Measurements from ENCODE around the gene ARF1.

ARF1 gene

DNA sequence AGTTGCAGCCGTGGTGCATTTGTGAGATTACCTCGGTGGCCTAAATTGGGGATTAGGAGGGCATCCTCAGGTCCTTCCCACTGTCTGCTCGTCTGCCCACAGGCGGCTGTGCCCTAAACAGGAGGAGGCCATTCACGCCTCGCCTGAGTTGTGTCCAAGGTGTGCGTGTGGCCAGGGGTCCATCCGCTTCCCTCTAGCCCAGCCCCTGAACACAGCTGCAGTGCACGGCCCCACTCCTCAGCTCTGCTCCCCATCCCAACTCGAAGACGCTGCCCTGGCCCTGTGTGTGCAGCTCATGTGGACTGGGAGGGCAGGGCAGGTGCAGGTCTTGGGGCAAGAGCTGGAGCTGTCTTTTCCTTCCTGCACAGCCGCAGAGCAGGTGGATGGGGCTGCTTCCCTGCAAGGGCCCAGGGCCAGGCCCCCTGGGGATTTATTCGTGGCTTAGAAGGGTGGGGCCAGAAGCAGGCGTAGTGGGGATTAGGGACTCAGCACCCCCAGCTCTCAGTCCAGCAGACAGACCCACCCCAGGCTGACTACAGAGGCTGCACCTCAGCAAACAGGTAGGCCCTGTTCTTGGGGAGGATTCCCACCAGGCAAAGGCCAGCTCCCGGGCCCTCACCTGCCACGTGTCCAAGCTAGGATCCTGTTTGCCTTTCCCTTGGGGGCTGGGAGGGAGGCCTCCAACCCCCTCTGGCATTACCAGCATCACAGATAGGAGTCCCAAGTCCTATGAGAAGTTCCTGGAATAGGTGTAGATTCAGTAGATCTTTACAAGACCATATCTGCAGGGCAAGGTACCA, 61.9 kb downstream of the ARF1 start:
- Histone ChIP-seq H3K4me1 (ENCODE audit: control insufficient read depth, low read depth, low read length) (peaks cover 4% of the 10 kb centered on the region), H3K4me3 (ENCODE audit: low read length) (no peak overlapping the region), H3K9me3 (ENCODE audit: control insufficient read depth, low read depth, low read length) (no peaks in the 10 kb centered on the region), H3K27ac (ENCODE audit: low read length) (no peak overlapping the region), H3K27me3 (ENCODE audit: control insufficient read depth, insufficient read depth, low read length) (no peaks in the 10 kb centered on the region), H3K36me3 (ENCODE audit: control insufficient read depth, low read depth, low read length) (no peaks in the 10 kb centered on the region), H3K9ac (ENCODE audit: low read length) (no peak overlapping the region)

DNA sequence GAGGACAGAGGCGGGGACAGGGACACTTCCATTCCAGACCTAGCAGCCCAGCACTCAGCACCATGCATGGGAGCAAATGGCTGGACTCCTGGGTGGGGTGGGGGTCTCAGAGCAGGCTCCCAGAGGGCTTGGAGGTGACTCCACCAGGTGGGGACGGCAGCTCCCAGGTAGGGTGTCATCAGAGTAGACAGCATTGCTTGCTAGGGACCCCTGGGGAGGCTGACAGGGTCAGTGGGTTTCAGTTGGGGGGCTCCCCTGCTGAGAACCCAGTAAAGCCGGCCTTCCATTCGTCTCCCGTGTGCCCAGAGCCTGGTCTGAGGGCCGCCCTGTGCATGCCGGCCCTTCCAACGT, 62.5 kb downstream of the ARF1 start:
- no peaks in the 10 kb centered on the region for H3K27me3 ChIP-seq (ENCODE audit: control insufficient read depth, insufficient read depth, low read length)
- no peaks in the 10 kb centered on the region for H3K36me3 ChIP-seq (ENCODE audit: control insufficient read depth, low read depth, low read length)
- H3K9ac ChIP-seq (ENCODE audit: low read length): no peak overlapping the region

DNA sequence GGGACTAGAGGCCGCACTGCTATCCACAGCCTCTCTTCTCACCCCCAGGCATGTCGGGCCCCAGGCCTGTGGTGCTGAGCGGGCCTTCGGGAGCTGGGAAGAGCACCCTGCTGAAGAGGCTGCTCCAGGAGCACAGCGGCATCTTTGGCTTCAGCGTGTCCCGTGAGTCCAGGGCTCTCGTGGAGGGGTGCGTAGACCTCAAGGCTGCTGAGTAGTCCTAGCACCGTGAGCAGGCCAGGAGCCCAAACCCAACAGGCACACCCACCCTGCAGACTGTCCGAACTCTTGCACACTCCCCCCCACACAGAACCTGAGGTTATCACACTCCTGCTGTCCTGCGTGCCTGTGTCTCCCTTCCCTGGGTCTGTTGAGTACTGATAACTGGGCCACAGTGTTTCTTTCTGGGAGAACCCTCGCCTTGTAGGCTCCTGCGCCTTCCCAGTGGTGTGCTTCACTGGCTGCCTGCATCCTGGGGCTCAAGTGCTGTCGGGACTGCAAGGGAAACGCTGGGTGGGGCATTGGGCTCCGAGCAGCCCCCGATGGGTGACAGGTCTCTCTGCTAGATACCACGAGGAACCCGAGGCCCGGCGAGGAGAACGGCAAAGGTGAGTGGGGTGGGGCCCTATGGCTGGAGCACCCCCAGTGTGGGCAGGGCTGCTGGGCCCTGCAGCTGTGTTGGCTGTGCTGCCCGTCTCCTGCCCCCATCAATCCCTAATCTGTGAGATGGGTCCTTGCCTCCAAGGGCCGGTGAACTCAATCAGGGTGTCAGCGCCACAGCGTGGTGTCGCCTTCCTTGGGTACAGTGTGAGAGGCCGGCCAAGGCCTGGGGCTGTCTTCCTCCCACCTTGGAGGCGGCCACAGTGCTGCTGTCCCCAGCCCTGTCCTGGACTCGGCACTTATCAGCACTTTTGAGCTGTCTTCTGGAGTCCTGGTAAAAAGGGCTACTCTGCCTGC, 63.2 kb downstream of the ARF1 start:
- Histone ChIP-seq H3K4me3 (ENCODE audit: low read length) (no peak overlapping the region), H3K36me3 (ENCODE audit: control insufficient read depth, low read depth, low read length) (no peaks in the 10 kb centered on the region), H3K9me3 (ENCODE audit: control insufficient read depth, low read depth, low read length) (no peaks in the 10 kb centered on the region), H3K9ac (ENCODE audit: low read length) (no peak overlapping the region), H3K27me3 (ENCODE audit: control insufficient read depth, insufficient read depth, low read length) (no peaks in the 10 kb centered on the region), H3K27ac (ENCODE audit: low read length) (no peak overlapping the region), H3K4me1 (ENCODE audit: control insufficient read depth, low read depth, low read length) (peaks cover 11% of the 10 kb centered on the region)

More for the DNA sequence above, 62.5 kb downstream of the ARF1 start:
- Histone ChIP-seq H3K27ac (ENCODE audit: low read length) (no peak overlapping the region), H3K4me1 (ENCODE audit: control insufficient read depth, low read depth, low read length) (peaks cover 10% of the 10 kb centered on the region), H3K4me3 (ENCODE audit: low read length) (no peak overlapping the region), H3K9me3 (ENCODE audit: control insufficient read depth, low read depth, low read length) (no peaks in the 10 kb centered on the region)

DNA sequence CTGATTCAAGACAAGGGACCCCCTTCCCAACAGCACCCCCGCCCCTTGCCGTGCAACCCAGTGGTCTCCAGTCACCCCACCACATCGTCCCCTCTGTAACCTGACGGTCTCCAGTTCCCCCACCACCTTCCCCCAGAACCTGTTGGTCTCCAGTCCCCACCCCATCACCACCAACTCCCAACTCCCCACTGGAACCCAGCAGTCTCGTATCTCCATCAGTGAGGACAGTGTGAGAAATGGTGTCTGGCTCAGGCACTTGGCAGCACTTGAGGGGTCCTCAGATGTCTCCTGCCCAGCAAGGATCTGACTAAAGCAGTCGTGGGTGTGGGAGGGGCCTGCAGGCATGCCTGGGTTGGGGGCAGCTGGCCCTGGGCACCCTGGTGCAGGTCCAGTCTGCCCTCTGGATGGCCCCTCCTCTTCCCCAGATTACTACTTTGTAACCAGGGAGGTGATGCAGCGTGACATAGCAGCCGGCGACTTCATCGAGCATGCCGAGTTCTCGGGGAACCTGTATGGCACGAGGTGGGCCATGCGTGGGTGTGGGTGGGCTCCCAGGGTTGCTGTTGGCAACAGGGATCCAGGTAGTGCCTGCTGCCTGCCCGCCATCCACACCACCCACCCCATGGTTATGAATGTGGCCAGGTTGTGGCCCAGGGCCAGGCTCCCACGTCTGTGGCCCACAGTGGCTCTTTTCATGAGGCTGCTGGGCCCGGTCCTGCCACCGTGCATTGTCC, 64.1 kb downstream of the ARF1 start:
- Histone ChIP-seq H3K27ac (ENCODE audit: low read length) (no peak overlapping the region), H3K4me3 (ENCODE audit: low read length) (no peak overlapping the region), H3K36me3 (ENCODE audit: control insufficient read depth, low read depth, low read length) (no peaks in the 10 kb centered on the region), H3K9me3 (ENCODE audit: control insufficient read depth, low read depth, low read length) (no peaks in the 10 kb centered on the region), H3K27me3 (ENCODE audit: control insufficient read depth, insufficient read depth, low read length) (no peaks in the 10 kb centered on the region), H3K4me1 (ENCODE audit: control insufficient read depth, low read depth, low read length) (peaks cover 6% of the 10 kb centered on the region), H3K9ac (ENCODE audit: low read length) (no peak overlapping the region)

DNA sequence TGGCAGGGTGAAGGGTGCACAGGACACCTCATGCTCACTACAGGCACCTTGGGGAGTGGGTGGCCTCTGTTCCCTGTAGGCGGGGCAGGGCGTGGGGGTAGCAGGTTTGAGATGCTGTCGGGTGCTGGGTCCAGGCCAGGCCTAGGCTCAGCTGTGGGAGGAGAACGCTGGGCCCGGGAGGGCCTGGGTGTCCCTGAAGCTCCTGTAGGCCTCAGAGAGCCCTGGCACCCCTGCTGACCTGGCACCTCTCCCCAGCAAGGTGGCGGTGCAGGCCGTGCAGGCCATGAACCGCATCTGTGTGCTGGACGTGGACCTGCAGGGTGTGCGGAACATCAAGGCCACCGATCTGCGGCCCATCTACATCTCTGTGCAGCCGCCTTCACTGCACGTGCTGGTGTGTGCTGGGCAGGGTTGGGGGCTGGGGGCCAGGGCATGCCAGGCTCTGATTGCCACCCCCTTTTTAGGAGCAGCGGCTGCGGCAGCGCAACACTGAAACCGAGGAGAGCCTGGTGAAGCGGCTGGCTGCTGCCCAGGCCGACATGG, 64.7 kb downstream of the ARF1 start:
- Histone ChIP-seq H3K27ac (ENCODE audit: low read length) (no peak overlapping the region), H3K36me3 (ENCODE audit: control insufficient read depth, low read depth, low read length) (no peaks in the 10 kb centered on the region), H3K9ac (ENCODE audit: low read length) (no peak overlapping the region), H3K4me3 (ENCODE audit: low read length) (no peak overlapping the region), H3K27me3 (ENCODE audit: control insufficient read depth, insufficient read depth, low read length) (no peaks in the 10 kb centered on the region), H3K9me3 (ENCODE audit: control insufficient read depth, low read depth, low read length) (no peaks in the 10 kb centered on the region), H3K4me1 (ENCODE audit: control insufficient read depth, low read depth, low read length) (peaks cover 6% of the 10 kb centered on the region)

DNA sequence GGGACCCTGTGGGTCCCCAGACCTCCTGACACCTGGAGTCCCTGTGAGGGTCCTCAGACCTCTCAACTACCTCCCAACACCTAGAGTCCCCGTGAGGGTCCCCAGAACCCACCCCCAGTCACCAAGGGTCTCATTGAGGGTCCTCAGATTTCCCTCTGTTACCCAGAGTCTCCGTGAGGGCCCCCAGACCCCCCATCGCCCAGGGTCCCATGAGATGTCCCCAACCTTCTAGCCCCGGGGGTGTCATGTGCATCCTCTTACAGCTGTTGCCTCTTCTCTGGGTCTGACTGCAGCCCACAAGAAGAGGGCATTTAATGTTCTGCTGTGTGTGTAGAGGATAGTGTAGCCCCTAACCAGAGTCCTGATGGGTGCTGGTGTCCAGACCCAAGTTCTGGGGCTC, 65.3 kb downstream of the ARF1 start:
- H3K4me3 ChIP-seq (ENCODE audit: low read length): no peak overlapping the region
- peaks cover 6% of the 10 kb centered on the region for H3K4me1 ChIP-seq (ENCODE audit: control insufficient read depth, low read depth, low read length)
- H3K9ac ChIP-seq (ENCODE audit: low read length): no peak overlapping the region
- no peaks in the 10 kb centered on the region for H3K9me3 ChIP-seq (ENCODE audit: control insufficient read depth, low read depth, low read length)
- H3K36me3 ChIP-seq (ENCODE audit: control insufficient read depth, low read depth, low read length): no peaks in the 10 kb centered on the region
- H3K27ac ChIP-seq (ENCODE audit: low read length): no peak overlapping the region
- H3K27me3 ChIP-seq (ENCODE audit: control insufficient read depth, insufficient read depth, low read length): no peaks in the 10 kb centered on the region

DNA sequence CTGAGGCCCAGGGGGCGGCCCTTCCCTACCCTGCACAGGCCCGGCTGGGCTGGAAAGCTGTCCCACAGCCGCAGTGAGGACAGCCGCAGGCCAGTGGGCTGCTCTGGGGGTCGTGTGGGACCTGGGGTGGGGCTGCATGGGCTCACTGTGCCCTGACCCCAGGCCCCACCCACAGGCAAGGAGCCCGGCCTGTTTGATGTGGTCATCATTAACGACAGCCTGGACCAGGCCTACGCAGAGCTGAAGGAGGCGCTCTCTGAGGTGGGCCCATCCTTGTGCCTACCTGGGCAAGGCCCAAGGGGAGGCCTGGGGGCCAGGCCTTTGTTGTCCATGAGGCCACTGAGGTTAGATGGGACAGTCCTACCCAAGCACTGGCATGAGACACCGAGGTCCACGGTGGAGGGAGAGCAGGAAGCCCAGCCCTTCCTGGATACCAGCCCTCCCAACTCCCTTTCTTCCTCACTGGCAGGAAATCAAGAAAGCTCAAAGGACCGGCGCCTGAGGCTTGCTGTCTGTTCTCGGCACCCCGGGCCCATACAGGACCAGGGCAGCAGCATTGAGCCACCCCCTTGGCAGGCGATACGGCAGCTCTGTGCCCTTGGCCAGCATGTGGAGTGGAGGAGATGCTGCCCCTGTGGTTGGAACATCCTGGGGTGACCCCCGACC, 65.8 kb downstream of the ARF1 start:
- Histone ChIP-seq H3K4me1 (ENCODE audit: control insufficient read depth, low read depth, low read length) (peaks cover 6% of the 10 kb centered on the region), H3K27ac (ENCODE audit: low read length) (no peak overlapping the region), H3K27me3 (ENCODE audit: control insufficient read depth, insufficient read depth, low read length) (no peaks in the 10 kb centered on the region), H3K4me3 (ENCODE audit: low read length) (no peak overlapping the region), H3K9ac (ENCODE audit: low read length) (no peak overlapping the region), H3K9me3 (ENCODE audit: control insufficient read depth, low read depth, low read length) (no peaks in the 10 kb centered on the region), H3K36me3 (ENCODE audit: control insufficient read depth, low read depth, low read length) (no peaks in the 10 kb centered on the region)
